ENCODE measurements around the gene FBXO31.

The FBXO31 gene

GRCh38 chr16:87298857-87299465 is 84.6 kb downstream of the FBXO31 start:
- no peaks in the 10 kb centered on the region for H3K9me3 Mint-ChIP-seq (ENCODE audit: low read depth)

DNA sequence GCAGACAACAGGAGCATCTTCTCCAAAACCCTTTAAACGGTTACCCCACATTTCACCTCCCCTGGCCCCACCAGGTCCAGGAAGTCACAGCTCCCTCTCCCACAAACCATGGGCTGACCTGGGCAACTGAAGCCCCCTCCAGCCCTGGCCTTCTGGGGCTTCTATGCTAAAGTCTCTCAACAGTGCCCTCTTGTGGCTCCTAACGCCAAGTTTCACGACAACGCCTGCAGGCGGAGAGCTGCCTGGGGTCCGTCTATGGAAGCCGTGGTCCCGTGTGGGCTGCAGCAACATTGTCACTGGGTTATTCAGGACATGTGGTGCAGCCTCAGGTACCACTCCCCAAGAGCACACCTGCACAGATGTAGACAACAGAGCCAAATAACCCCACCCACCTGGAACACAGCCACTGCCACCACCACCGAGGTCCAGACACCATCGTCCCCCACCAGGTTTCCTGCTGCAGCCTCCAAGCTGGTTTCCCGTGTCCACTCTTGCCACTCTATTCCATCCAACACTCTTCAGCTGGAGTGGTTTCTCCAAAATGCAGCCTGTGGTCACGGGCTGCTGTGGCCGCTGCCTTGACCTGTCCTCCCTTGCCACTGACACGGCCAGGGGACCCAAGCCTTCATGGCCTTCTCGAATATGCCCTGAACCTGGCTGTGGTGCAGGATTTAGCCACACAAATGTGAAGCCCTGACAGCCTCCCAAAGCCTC is 85.5 kb downstream of the FBXO31 start:
- Mint-ChIP-seq H3K36me3 (peaks cover 2% of the 10 kb centered on the region), H3K4me1 (ENCODE audit: low read depth) (peaks cover 5% of the 10 kb centered on the region), H3K27ac (no peak overlapping the region)

More at GRCh38 chr16:87298857-87299465, 84.6 kb downstream of the FBXO31 start:
- no peak overlapping the region for H3K27ac Mint-ChIP-seq
- H3K4me3 Mint-ChIP-seq = no peak overlapping the region
- no peaks in the 10 kb centered on the region for H3K27me3 Mint-ChIP-seq
- peaks cover 2% of the 10 kb centered on the region for H3K36me3 Mint-ChIP-seq
- H3K4me1 Mint-ChIP-seq (ENCODE audit: low read depth) = peaks cover 12% of the 10 kb centered on the region

GRCh38 chr16:87297407-87297806 is 86.2 kb downstream of the FBXO31 start:
- H3K27ac Mint-ChIP-seq = no peak overlapping the region
- no peaks in the 10 kb centered on the region for H3K9me3 Mint-ChIP-seq (ENCODE audit: low read depth)
- peaks cover 2% of the 10 kb centered on the region for H3K36me3 Mint-ChIP-seq
- peaks cover 2% of the 10 kb centered on the region for H3K4me1 Mint-ChIP-seq (ENCODE audit: low read depth)
- no peaks in the 10 kb centered on the region for H3K27me3 Mint-ChIP-seq
- no peak overlapping the region for H3K4me3 Mint-ChIP-seq

More for the DNA sequence above, 85.5 kb downstream of the FBXO31 start:
- Mint-ChIP-seq H3K27me3 (no peaks in the 10 kb centered on the region), H3K4me3 (no peak overlapping the region), H3K9me3 (ENCODE audit: low read depth) (no peaks in the 10 kb centered on the region)

- H3K27me3 Mint-ChIP-seq = no peaks in the 10 kb centered on the region
Measured at GRCh38 chr16:87295661-87296531, 87.7 kb downstream of the FBXO31 start.

GRCh38 chr16:87295259-87295658 is 88.3 kb downstream of the FBXO31 start:
- no peak overlapping the region for H3K27ac Mint-ChIP-seq
- H3K9me3 Mint-ChIP-seq (ENCODE audit: low read depth) = no peaks in the 10 kb centered on the region
- H3K4me1 Mint-ChIP-seq (ENCODE audit: low read depth) = peaks cover 2% of the 10 kb centered on the region
- no peak overlapping the region for H3K4me3 Mint-ChIP-seq
- no peaks in the 10 kb centered on the region for H3K27me3 Mint-ChIP-seq
- H3K36me3 Mint-ChIP-seq = peaks cover 6% of the 10 kb centered on the region

More at GRCh38 chr16:87295661-87296531, 87.7 kb downstream of the FBXO31 start:
- Mint-ChIP-seq H3K4me1 (ENCODE audit: low read depth) (peaks cover 2% of the 10 kb centered on the region), H3K4me3 (no peak overlapping the region), H3K27ac (no peak overlapping the region), H3K9me3 (ENCODE audit: low read depth) (no peaks in the 10 kb centered on the region), H3K36me3 (peaks cover 8% of the 10 kb centered on the region)

GRCh38 chr16:87293990-87294389 is 89.6 kb downstream of the FBXO31 start:
- Mint-ChIP-seq H3K36me3 (peaks cover 6% of the 10 kb centered on the region), H3K4me3 (no peak overlapping the region), H3K4me1 (ENCODE audit: low read depth) (peaks cover 2% of the 10 kb centered on the region), H3K27ac (no peak overlapping the region), H3K27me3 (no peaks in the 10 kb centered on the region), H3K9me3 (ENCODE audit: low read depth) (no peaks in the 10 kb centered on the region)

DNA sequence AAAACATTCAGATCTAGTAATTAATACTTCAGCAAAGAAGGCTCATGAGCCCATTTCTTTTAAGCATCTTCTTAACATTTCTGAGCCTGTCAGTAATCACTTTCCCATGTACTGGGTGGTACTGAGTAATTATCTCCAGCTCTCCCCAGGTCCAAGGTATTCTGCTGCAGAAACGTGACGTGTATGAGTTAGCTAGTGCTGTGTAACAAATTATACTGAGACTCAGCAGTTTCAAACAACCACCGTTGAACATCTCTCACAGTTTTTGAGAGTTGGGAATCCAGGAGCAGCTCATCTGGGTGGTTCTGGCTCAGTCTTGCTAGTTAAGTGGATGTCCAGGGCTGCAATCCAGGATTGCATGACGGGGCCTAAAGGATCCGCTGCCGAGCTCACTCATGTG is 91.6 kb downstream of the FBXO31 start:
- Mint-ChIP-seq H3K4me1 (ENCODE audit: low read depth) (no peaks in the 10 kb centered on the region), H3K4me3 (no peak overlapping the region), H3K27ac (no peak overlapping the region), H3K27me3 (no peaks in the 10 kb centered on the region), H3K9me3 (ENCODE audit: low read depth) (peaks cover 4% of the 10 kb centered on the region), H3K36me3 (peaks cover 6% of the 10 kb centered on the region)

- no peak overlapping the region for H3K27ac Mint-ChIP-seq
- no peaks in the 10 kb centered on the region for H3K4me1 Mint-ChIP-seq (ENCODE audit: low read depth)
- H3K9me3 Mint-ChIP-seq (ENCODE audit: low read depth) = peaks cover 8% of the 10 kb centered on the region
- no peaks in the 10 kb centered on the region for H3K27me3 Mint-ChIP-seq
- H3K4me3 Mint-ChIP-seq = no peak overlapping the region
- peaks cover 6% of the 10 kb centered on the region for H3K36me3 Mint-ChIP-seq
Measured at GRCh38 chr16:87288753-87289362, 94.7 kb downstream of the FBXO31 start.

- Mint-ChIP-seq H3K27ac (no peak overlapping the region), H3K36me3 (peaks cover 4% of the 10 kb centered on the region), H3K27me3 (no peaks in the 10 kb centered on the region), H3K4me3 (no peak overlapping the region), H3K9me3 (ENCODE audit: low read depth) (peaks cover 8% of the 10 kb centered on the region), H3K4me1 (ENCODE audit: low read depth) (no peaks in the 10 kb centered on the region)
Measured at GRCh38 chr16:87286839-87287626, 96.5 kb downstream of the FBXO31 start.

DNA sequence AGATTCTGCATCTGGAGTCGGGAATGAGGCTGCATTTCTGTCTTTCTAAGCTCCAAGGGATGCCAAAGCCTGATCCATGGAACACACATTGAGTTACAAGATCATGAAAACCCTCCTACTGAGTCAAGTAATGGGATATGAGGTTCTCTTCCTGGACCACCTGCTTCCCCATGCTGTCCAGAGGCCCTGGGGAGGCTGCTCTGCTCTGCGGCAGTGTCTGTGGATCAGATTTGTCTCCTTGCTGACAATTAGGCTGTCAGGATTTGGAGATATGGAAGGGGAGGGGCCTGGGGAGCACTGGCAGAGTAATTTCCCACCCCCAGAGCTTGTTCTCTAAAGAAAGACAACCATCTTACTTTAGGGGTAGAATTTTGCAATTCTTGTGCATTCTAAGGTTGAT is 99.4 kb downstream of the FBXO31 start:
- no peak overlapping the region for H3K4me3 Mint-ChIP-seq
- H3K4me1 Mint-ChIP-seq (ENCODE audit: low read depth) = no peaks in the 10 kb centered on the region
- no peaks in the 10 kb centered on the region for H3K36me3 Mint-ChIP-seq
- H3K9me3 Mint-ChIP-seq (ENCODE audit: low read depth) = peaks cover 8% of the 10 kb centered on the region
- H3K27me3 Mint-ChIP-seq = no peaks in the 10 kb centered on the region
- H3K27ac Mint-ChIP-seq = no peak overlapping the region

- no peaks in the 10 kb centered on the region for H3K36me3 Mint-ChIP-seq
- H3K27ac Mint-ChIP-seq = no peak overlapping the region
- H3K27me3 Mint-ChIP-seq = peaks cover 1% of the 10 kb centered on the region
- H3K9me3 Mint-ChIP-seq (ENCODE audit: low read depth) = no peaks in the 10 kb centered on the region
- H3K4me1 Mint-ChIP-seq (ENCODE audit: low read depth) = no peaks in the 10 kb centered on the region
- H3K4me3 Mint-ChIP-seq = no peak overlapping the region
Measured at GRCh38 chr16:87279094-87279658, 104.4 kb downstream of the FBXO31 start.

- peaks cover 1% of the 10 kb centered on the region for H3K27me3 Mint-ChIP-seq
- no peaks in the 10 kb centered on the region for H3K4me1 Mint-ChIP-seq (ENCODE audit: low read depth)
- no peaks in the 10 kb centered on the region for H3K9me3 Mint-ChIP-seq (ENCODE audit: low read depth)
- H3K36me3 Mint-ChIP-seq = no peaks in the 10 kb centered on the region
- no peak overlapping the region for H3K4me3 Mint-ChIP-seq
- no peak overlapping the region for H3K27ac Mint-ChIP-seq
Measured at GRCh38 chr16:87278191-87279093, 105.1 kb downstream of the FBXO31 start.
